Measurements from ENCODE around the gene KCNJ9. TPM values are rescaled to one million over a fixed set of nuclear protein-coding genes. Genes with fewer than 3 reads are reported as not detected.

KCNJ9 gene
- total and polyA plus RNA-seq, 2 of the 13 experiments (the other 11 are each of a cell fraction or from before 2014, with no cell fraction given): not detected

DNA sequence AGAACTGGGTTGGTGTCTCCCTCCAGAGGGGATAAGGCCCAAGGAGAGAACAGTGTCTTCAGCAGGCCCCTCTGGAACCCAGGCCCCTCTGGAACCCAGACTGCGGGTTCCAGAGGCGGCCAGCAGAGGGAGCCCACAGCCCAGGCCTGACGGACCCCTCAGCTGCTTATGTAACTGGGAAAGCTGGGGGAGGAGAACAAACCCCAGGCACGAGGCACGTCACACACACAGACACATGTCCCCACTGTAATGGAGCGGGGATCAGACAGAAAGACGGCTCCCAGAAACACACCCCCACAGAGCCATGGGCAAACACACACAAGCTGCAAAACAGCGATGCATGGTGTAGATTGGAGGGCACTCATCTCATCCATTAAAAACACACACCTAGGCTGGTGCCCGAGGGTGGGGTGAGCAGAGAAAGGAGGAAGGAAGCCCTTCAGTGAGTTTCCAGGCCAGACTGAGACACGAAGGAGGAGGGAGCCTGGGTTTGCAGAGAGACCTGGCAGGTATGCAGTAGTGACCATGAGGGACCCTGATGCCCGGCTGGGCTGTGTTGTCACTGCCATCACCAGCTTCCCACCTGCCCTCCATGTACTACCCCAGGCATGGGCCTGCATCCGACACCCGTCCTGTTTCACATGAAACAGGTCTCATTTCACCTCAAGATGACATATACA is 19.8 kb downstream of the KCNJ9 start (continued):
- TF ChIP-seq, protein P1, sequence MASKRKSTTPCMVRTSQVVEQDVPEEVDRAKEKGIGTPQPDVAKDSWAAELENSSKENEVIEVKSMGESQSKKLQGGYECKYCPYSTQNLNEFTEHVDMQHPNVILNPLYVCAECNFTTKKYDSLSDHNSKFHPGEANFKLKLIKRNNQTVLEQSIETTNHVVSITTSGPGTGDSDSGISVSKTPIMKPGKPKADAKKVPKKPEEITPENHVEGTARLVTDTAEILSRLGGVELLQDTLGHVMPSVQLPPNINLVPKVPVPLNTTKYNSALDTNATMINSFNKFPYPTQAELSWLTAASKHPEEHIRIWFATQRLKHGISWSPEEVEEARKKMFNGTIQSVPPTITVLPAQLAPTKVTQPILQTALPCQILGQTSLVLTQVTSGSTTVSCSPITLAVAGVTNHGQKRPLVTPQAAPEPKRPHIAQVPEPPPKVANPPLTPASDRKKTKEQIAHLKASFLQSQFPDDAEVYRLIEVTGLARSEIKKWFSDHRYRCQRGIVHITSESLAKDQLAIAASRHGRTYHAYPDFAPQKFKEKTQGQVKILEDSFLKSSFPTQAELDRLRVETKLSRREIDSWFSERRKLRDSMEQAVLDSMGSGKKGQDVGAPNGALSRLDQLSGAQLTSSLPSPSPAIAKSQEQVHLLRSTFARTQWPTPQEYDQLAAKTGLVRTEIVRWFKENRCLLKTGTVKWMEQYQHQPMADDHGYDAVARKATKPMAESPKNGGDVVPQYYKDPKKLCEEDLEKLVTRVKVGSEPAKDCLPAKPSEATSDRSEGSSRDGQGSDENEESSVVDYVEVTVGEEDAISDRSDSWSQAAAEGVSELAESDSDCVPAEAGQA (IDR thresholded peaks at IDR 0.05; ENCODE audit: low read depth): no peak
- TF ChIP-seq, protein P1 (CRISPR knock-in tag; IDR thresholded peaks at IDR 0.05; ENCODE audit: borderline replicate concordance): no peak
- TF ChIP-seq U2AF1 (optimal IDR thresholded peaks at IDR 0.05; ENCODE audit: low read depth, low read length) (no peak), NAIF1 (CRISPR knock-in tag; IDR thresholded peaks at IDR 0.05; ENCODE audit: borderline replicate concordance) (no peak), SYNCRIP (IDR thresholded peaks at IDR 0.05; ENCODE audit: insufficient read depth, low read depth, low read length) (no peak), GABPB1 (CRISPR knock-in tag; IDR thresholded peaks at IDR 0.05) (0 out of 2 replicates have a peak, but pooled peaks have one; percentile 30), HOXA9 (CRISPR knock-in tag; IDR thresholded peaks at IDR 0.05; ENCODE audit: borderline replicate concordance) (no peak), MTF2 (CRISPR knock-in tag; IDR thresholded peaks at IDR 0.05; ENCODE audit: borderline replicate concordance) (no peak), CBX1 (IDR thresholded peaks at IDR 0.05; ENCODE audit: low read depth) (no peak), ZNF570 (CRISPR knock-in tag; IDR thresholded peaks at IDR 0.05; ENCODE audit: borderline replicate concordance) (no peak), TOE1 (CRISPR knock-in tag; IDR thresholded peaks at IDR 0.05) (no peak), MIER2 (CRISPR knock-in tag; IDR thresholded peaks at IDR 0.05) (no peak), ZNF205 (CRISPR knock-in tag; IDR thresholded peaks at IDR 0.05) (no peak)
- TF ChIP-seq, protein P2, sequence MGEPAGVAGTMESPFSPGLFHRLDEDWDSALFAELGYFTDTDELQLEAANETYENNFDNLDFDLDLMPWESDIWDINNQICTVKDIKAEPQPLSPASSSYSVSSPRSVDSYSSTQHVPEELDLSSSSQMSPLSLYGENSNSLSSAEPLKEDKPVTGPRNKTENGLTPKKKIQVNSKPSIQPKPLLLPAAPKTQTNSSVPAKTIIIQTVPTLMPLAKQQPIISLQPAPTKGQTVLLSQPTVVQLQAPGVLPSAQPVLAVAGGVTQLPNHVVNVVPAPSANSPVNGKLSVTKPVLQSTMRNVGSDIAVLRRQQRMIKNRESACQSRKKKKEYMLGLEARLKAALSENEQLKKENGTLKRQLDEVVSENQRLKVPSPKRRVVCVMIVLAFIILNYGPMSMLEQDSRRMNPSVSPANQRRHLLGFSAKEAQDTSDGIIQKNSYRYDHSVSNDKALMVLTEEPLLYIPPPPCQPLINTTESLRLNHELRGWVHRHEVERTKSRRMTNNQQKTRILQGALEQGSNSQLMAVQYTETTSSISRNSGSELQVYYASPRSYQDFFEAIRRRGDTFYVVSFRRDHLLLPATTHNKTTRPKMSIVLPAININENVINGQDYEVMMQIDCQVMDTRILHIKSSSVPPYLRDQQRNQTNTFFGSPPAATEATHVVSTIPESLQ (CRISPR knock-in tag; conservative IDR thresholded peaks at IDR 0.05): no peak
- TF ChIP-seq, protein P3, sequence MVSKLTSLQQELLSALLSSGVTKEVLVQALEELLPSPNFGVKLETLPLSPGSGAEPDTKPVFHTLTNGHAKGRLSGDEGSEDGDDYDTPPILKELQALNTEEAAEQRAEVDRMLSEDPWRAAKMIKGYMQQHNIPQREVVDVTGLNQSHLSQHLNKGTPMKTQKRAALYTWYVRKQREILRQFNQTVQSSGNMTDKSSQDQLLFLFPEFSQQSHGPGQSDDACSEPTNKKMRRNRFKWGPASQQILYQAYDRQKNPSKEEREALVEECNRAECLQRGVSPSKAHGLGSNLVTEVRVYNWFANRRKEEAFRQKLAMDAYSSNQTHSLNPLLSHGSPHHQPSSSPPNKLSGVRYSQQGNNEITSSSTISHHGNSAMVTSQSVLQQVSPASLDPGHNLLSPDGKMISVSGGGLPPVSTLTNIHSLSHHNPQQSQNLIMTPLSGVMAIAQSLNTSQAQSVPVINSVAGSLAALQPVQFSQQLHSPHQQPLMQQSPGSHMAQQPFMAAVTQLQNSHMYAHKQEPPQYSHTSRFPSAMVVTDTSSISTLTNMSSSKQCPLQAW (CRISPR knock-in tag; IDR thresholded peaks at IDR 0.05): peak; percentile 88
- TF ChIP-seq, protein P4, sequence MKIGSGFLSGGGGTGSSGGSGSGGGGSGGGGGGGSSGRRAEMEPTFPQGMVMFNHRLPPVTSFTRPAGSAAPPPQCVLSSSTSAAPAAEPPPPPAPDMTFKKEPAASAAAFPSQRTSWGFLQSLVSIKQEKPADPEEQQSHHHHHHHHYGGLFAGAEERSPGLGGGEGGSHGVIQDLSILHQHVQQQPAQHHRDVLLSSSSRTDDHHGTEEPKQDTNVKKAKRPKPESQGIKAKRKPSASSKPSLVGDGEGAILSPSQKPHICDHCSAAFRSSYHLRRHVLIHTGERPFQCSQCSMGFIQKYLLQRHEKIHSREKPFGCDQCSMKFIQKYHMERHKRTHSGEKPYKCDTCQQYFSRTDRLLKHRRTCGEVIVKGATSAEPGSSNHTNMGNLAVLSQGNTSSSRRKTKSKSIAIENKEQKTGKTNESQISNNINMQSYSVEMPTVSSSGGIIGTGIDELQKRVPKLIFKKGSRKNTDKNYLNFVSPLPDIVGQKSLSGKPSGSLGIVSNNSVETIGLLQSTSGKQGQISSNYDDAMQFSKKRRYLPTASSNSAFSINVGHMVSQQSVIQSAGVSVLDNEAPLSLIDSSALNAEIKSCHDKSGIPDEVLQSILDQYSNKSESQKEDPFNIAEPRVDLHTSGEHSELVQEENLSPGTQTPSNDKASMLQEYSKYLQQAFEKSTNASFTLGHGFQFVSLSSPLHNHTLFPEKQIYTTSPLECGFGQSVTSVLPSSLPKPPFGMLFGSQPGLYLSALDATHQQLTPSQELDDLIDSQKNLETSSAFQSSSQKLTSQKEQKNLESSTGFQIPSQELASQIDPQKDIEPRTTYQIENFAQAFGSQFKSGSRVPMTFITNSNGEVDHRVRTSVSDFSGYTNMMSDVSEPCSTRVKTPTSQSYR (CRISPR knock-in tag; IDR thresholded peaks at IDR 0.05; ENCODE audit: borderline replicate concordance): peak; percentile 92
